Thoracic aorta (tissue), 2 donors: ENCODE data around the gene SSR4. TPM values are rescaled to one million over a fixed set of nuclear protein-coding genes. Genes with fewer than 3 reads are reported as not detected.
A peak's percentile ranks its signal among the peaks of the same experiment; 100 is the strongest.
"Not testable (repeated sequence)": the region's sequence is repeated elsewhere in the genome, so short reads cannot be mapped to it uniquely, and the experiment has no call there.

Experiments used
- ATAC-seq: fragments of 150-250 bp; one replicate; pipeline ENCODE4 v1.8.0; 2017; ENCODE audit warnings: low read depth; ENCODE audit not compliant: insufficient number of reproducible peaks, low FRiP score
- DNase-seq: peaks from one replicate; pipeline ENCODE4 v3.0.0-alpha.2; 2020; ENCODE audit warnings: low spot score
- H3K27ac ChIP-seq, 2 donors: fragments of 200-600 bp; sonication (generic); 1 replicate in 1 of 2; 2 replicates in 1 of 2; pipeline ENCODE4 v1.5.1; 2016; ENCODE audit warnings: mild to moderate bottlenecking in 2 of 2, moderate library complexity in 2 of 2
- H3K27me3 ChIP-seq: fragments of 200-600 bp; sonication (generic); replicated peaks from 2 replicates; pipeline ENCODE4 v1.6.0; 2016; ENCODE audit warnings: mild to moderate bottlenecking; ENCODE audit not compliant: insufficient read depth
- H3K36me3 ChIP-seq: fragments of 200-600 bp; sonication (generic); one replicate; pipeline ENCODE4 v1.5.1; 2016
- H3K4me1 ChIP-seq, 2 donors: fragments of 200-600 bp; sonication (generic); 1 replicate in 1 of 2; 2 replicates in 1 of 2; pipeline versions ENCODE4 v1.5.1 to v1.6.0; 2016; ENCODE audit warnings: low read depth in 2 of 2, mild to moderate bottlenecking in 1 of 2; ENCODE audit not compliant: control insufficient read depth in 1 of 2
- H3K4me3 ChIP-seq: fragments of 200-600 bp; sonication (generic); 2 replicates; pipeline ENCODE4 v1.5.1; 2016; ENCODE audit warnings: mild to moderate bottlenecking
- H3K9me3 ChIP-seq: fragments of 200-600 bp; sonication (generic); 2 replicates; pipeline ENCODE4 v1.5.1; 2016
- CTCF ChIP-seq: fragments of 200-600 bp; sonication (generic); IDR thresholded peaks from one replicate; pipeline ENCODE4 v1.5.1; 2019; ENCODE audit warnings: antibody characterized with exemption
- total RNA-seq, 2 donors: library from RNA; depleted of rRNA; stranded (reverse); fragments of >200 nt; gene quantifications; one replicate each; pipeline versions ENCODE4 v1.1.0 to v1.2.3, GENCODE V29; 2016

Gene SSR4
- total RNA-seq = 100 to 1,000 TPM; 103 to 299 TPM

DNA sequence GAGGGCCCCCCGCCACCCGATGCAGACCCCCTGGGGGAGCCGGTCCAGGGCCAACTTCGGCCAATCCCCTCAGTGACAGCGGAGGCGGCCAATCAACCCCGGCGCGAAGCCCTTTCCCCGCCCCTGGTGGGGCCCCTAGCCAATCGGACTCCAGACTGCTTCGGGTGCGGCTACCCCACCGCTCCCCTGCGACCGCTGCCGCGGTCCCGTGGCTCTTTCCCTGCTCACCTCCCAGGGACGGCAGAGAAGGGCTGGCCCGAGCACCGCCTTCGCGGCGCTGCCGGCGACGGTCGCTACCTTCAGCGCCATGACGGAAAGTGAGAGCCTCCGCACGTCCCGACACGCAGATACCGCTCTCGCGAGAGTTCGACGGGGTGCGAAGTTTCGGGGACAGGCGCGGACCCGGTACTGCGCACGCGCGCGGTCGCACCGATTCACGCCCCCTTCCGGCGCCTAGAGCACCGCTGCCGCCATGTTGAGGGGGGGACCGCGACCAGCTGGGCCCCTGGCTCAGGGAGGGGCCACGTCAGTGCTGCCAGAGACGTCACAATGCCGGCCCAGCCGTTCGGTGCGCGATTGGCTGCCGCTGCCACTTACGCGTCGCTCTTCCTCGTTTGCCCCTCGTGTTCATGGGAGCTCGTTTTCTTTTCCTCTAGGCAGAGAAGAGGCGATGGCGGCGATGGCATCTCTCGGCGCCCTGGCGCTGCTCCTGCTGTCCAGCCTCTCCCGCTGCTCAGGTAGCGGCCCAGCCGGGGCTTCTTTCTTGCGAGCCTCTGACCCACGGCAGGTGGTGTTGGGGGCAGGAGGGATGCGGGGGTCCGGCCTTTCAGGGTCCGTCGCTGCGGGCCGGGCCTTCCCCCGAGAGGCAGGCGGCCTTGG is at the start of gene SSR4, which contains the start of gene IDH3G:
Gene SSR4 (plus strand): TSS at position 651 of the 879 bp plus-strand sequence. CDS start 20 bp downstream, at position 671.
Gene IDH3G (minus strand): TSS at position 358 of the 879 bp plus-strand sequence. CDS start 49 bp downstream, at position 309.
- Histone ChIP-seq H3K4me3 (peak within 1 kb of the TSS; percentile 85), H3K36me3 (peaks cover 10% of the 10 kb centered on the region), H3K9me3 (no peaks in the 10 kb centered on the region), H3K27me3 (no peaks in the 10 kb centered on the region), H3K4me1 (peaks cover 8 to 35% of the 10 kb centered on the region in 2 donors), H3K27ac (peak within 1 kb of the TSS; percentile 90 to 91)
- DNase-seq (peak; percentile 73), ATAC-seq (peak; percentile 88)
- TF ChIP-seq CTCF = no peak

DNA sequence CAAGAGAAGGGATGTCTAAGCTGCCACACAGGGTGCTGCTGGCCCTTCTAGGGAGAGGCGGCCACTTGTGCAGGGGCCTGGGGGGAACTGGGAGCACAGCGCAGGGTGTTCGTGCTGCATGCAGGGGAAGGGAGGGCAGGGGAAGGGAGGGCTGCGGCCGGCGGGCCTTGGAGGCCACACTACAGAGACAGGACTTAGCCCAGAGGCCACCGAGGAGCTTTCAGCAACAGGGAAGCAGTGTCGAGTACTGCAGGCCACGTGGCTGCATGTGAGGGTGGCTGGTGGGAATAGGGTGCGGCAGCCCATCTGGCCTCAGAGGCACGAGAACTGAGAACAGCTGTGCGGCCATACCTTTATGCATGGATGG is 49.4 kb upstream of the SSR4 start:
- H3K9me3 ChIP-seq, H3K4me1 ChIP-seq, DNase-seq, H3K4me3 ChIP-seq, H3K36me3 ChIP-seq, ATAC-seq, H3K27me3 ChIP-seq: not testable (repeated sequence)
- peak overlapping the region in 1 of 2 donors; percentile 88 for H3K27ac ChIP-seq

DNA sequence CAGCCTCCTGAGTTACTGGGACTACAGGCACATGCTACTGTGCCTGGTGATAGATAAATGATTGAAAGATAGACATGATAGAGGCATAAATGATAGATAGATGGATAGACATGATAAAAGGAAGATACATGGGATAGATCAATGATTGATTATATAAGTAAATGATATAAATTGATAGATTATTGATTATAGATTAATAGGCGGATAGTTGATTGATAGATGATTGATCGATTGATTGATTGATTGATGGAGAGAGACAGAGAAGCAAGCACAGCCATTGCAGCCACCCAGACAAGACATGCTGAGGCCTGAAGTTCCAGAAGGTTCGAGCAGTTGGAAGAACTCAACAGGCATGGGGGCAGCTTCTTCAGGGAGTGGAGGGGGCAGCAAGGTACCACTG is 48.1 kb upstream of the SSR4 start:
- DNase-seq (no peak), ATAC-seq (no peak)
- Histone ChIP-seq H3K4me1 (peaks cover 0 to 5% of the 10 kb centered on the region in 2 donors), H3K9me3 (no peaks in the 10 kb centered on the region), H3K27me3 (no peaks in the 10 kb centered on the region), H3K4me3 (no peak overlapping the region), H3K27ac (no peak overlapping the region), H3K36me3 (no peaks in the 10 kb centered on the region)
- TF ChIP-seq CTCF = no peak

DNA sequence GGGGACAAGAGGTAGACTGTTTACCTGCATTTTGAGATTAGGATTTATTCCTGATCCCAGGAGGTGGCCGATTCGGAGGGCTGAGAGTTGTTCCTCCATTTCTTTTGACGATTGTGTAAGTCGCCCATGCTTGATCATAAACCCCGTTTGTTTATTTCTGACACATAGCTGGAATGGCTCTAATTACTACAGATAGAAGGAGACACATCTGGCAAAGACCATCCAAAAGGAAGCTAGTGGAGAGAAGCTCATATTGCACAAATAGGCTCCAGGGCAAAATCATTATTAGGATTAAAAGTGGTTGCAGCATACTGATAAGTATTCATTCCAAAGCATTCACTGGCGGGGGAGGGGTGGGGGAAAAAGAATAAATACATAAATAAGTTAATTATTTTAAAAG is 47.5 kb upstream of the SSR4 start:
- not testable (repeated sequence) for DNase-seq, H3K4me1 ChIP-seq, H3K9me3 ChIP-seq, ATAC-seq, H3K27ac ChIP-seq, H3K4me3 ChIP-seq, H3K36me3 ChIP-seq, H3K27me3 ChIP-seq

- not testable (repeated sequence) for H3K4me3 ChIP-seq, ATAC-seq, H3K4me1 ChIP-seq, H3K27me3 ChIP-seq, DNase-seq, H3K27ac ChIP-seq, H3K36me3 ChIP-seq, H3K9me3 ChIP-seq
Measured at GRCh38 chrX:153749017-153749416, 45.5 kb upstream of the SSR4 start.

- TF ChIP-seq CTCF = no peak
- Histone ChIP-seq H3K36me3 (no peaks in the 10 kb centered on the region), H3K4me3 (no peak overlapping the region), H3K9me3 (no peaks in the 10 kb centered on the region), H3K27ac (no peak overlapping the region), H3K27me3 (no peaks in the 10 kb centered on the region), H3K4me1 (no peaks in the 10 kb centered on the region)
- DNase-seq = no peak
- no peak for ATAC-seq
Measured at GRCh38 chrX:153750127-153750774, 44.2 kb upstream of the SSR4 start.
